ENCODE measurements around the gene FN3KRP.

The FN3KRP gene

GRCh38 chr17:82687375-82687861 is 29.1 kb upstream of the FN3KRP start:
- DNase-seq (ENCODE audit: low read depth) = no peak

GRCh38 chr17:82687871-82688270 is 28.6 kb upstream of the FN3KRP start:
- DNase-seq (ENCODE audit: low read depth) = no peak

- DNase-seq (ENCODE audit: low read depth) = no peak
Measured at GRCh38 chr17:82689077-82689476, 27.4 kb upstream of the FN3KRP start.

- DNase-seq (ENCODE audit: low read depth) = no peak
Measured at GRCh38 chr17:82690786-82691489, 25.6 kb upstream of the FN3KRP start.

GRCh38 chr17:82691714-82692113 is 24.8 kb upstream of the FN3KRP start:
- no peak for DNase-seq (ENCODE audit: low read depth)

GRCh38 chr17:82692268-82692667 is 24.2 kb upstream of the FN3KRP start:
- no peak for DNase-seq (ENCODE audit: low read depth)

GRCh38 chr17:82693168-82693867 is 23.2 kb upstream of the FN3KRP start:
- DNase-seq (ENCODE audit: low read depth) = no peak

- DNase-seq (ENCODE audit: low read depth) = no peak
Measured at GRCh38 chr17:82694647-82695046, 21.9 kb upstream of the FN3KRP start.

GRCh38 chr17:82696259-82696658 is 20.2 kb upstream of the FN3KRP start:
- DNase-seq (ENCODE audit: low read depth) = no peak

- no peak for DNase-seq (ENCODE audit: low read depth)
Measured at GRCh38 chr17:82696916-82697807, 19.3 kb upstream of the FN3KRP start.

GRCh38 chr17:82697808-82698064 is 18.8 kb upstream of the FN3KRP start:
- no peak for DNase-seq (ENCODE audit: low read depth)

GRCh38 chr17:82698065-82698973 is 18.2 kb upstream of the FN3KRP start, which contains the start of gene RAB40B:
Gene RAB40B (minus strand): TSS chr17:82698698. CDS start chr17:82698596, 102 bp downstream.
- DNase-seq (ENCODE audit: low read depth) = peak; percentile 91

- DNase-seq (ENCODE audit: low read depth) = no peak
Measured at GRCh38 chr17:82698974-82699442, 17.5 kb upstream of the FN3KRP start.

- no peak for DNase-seq (ENCODE audit: low read depth)
Measured at GRCh38 chr17:82699551-82699950, 17.0 kb upstream of the FN3KRP start.

- DNase-seq (ENCODE audit: low read depth) = no peak
Measured at GRCh38 chr17:82702231-82702927, 14.1 kb upstream of the FN3KRP start.

- DNase-seq (ENCODE audit: low read depth) = no peak
Measured at GRCh38 chr17:82703036-82703745, 13.3 kb upstream of the FN3KRP start.

GRCh38 chr17:82703935-82704865 is 12.3 kb upstream of the FN3KRP start:
- DNase-seq (ENCODE audit: low read depth) = no peak

GRCh38 chr17:82704886-82705285 is 11.6 kb upstream of the FN3KRP start:
- no peak for DNase-seq (ENCODE audit: low read depth)

GRCh38 chr17:82705756-82706155 is 10.8 kb upstream of the FN3KRP start:
- no peak for DNase-seq (ENCODE audit: low read depth)
